ENCODE data around the gene COL19A1.

COL19A1 gene

DNA sequence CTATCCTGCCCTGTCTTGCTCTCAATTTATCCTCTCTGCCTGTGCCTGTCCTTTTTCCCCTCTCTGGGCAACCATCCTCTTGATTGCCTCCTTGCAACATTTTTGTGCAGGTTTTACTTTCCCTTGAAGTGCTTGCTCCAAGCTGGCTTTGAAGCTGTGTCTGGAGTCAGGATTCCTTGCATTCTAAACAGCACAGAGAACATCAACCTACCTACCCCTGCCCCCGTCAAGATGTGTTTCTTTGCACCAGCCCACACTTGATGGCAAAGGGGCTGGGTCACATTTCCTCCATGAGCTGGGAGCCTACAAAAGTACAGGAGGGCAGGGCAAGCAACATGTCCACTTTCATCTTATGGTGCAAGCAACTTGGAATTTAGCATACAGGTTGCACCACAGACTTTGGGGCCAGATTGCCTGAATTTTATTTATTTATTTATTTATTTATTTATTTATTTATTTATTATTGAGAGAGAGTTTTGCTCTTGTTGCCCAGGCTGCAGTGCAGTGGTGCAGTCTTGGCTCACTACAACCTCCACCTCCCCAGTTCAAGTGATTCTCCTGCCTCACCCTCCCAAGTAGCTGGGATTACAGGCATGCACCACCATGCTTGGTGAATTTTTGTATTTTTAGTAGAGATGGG lies 206.3 kb downstream of the COL19A1 start:
- DNase-seq = no peak

- DNase-seq = no peak
These were observed 207.3 kb downstream of the COL19A1 start for GRCh38 chr6:70073637-70074036.

- no peak for DNase-seq
These were observed 212.9 kb downstream of the COL19A1 start for GRCh38 chr6:70079241-70079640.

- DNase-seq = no peak
These were observed 214.2 kb downstream of the COL19A1 start for GRCh38 chr6:70080443-70081070.

DNA sequence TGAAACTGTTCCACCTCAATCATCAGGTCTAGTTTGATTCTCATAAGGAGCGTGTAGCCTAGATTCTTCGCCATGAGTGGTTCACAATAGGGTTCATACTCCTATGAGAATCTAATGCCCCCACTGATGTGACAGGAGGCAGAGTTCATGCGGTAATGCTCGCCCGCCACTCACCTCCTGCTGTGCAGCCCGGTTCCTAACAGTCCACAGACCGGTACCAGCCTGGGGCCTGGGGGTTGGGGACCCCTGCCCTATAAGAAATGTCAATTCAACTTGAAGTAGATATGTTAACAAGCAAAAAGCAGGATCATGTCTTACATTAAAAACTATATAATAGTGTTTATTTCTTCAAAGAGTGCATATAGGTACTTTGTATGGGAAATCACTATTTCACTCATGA lies 216.5 kb downstream of the COL19A1 start:
- DNase-seq = no peak

DNA sequence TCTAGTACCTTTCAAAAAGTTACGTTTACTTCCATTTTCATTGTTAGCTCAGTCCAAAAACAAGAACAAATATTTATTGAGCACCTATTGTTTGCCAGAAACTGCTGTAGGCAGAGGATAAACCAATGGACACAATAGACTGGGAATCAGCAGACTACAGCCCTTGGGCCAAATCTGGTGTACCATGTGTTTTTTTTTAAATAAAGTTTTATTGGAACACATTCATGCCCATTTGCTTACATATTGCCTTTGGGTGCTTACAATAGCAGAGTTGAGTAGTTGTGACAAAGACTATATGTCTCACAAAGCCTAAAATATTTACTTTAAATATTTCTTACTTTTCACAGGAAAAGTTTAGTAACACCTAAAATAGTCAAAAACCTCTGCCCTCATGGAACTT lies 220.4 kb downstream of the COL19A1 start:
- DNase-seq = no peak

GRCh38 chr6:70094156-70094555 lies 227.8 kb downstream of the COL19A1 start:
- DNase-seq = no peak

- DNase-seq = no peak
These were observed 233.4 kb downstream of the COL19A1 start for GRCh38 chr6:70099732-70100131.

- DNase-seq = no peak
These were observed 237.4 kb downstream of the COL19A1 start for GRCh38 chr6:70103798-70104197.

GRCh38 chr6:70107852-70108629 lies 241.7 kb downstream of the COL19A1 start:
- no peak for DNase-seq

- DNase-seq = no peak
These were observed 244.0 kb downstream of the COL19A1 start for GRCh38 chr6:70110126-70111022.

- DNase-seq = no peak
These were observed 245.4 kb downstream of the COL19A1 start for GRCh38 chr6:70111737-70112136.

DNA sequence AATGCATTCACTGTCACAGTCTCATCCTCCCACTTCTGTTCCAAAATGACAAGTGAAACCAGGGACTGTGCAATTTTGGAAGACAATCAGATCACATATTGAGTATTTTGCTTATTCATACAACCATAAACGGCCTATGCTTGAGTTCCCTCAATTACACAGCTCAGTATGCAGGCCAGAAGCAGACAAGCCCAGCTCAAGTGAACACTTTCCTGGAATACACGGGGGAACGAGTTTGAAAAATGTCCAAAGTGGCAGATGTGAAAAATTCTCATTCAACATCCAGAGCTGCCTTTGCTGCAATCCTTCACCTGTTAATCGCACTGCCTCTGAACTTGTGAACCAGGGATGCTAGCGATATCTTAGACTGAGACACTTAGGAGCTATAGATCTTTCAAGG lies 246.4 kb downstream of the COL19A1 start:
- DNase-seq = no peak

DNA sequence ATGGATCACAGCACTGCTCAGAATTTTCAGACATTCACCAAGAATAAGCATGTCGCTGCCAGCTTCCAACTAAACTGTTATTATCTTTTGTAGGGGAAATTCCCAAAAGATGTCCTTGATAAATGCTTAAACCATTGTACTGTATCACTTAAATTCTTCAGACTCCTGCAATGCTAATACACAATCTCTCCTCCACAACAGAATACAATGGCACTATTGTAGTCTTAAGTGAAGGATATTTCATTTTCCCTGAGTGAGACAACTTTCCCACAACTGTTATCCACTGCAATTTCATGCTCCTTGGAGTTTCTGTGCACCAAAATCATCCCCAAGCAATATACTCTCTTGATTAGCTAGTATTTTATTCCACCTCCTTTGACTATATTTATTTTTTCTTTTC lies 246.8 kb downstream of the COL19A1 start:
- no peak for DNase-seq

GRCh38 chr6:70118670-70119069 lies 252.3 kb downstream of the COL19A1 start:
- DNase-seq = no peak

DNA sequence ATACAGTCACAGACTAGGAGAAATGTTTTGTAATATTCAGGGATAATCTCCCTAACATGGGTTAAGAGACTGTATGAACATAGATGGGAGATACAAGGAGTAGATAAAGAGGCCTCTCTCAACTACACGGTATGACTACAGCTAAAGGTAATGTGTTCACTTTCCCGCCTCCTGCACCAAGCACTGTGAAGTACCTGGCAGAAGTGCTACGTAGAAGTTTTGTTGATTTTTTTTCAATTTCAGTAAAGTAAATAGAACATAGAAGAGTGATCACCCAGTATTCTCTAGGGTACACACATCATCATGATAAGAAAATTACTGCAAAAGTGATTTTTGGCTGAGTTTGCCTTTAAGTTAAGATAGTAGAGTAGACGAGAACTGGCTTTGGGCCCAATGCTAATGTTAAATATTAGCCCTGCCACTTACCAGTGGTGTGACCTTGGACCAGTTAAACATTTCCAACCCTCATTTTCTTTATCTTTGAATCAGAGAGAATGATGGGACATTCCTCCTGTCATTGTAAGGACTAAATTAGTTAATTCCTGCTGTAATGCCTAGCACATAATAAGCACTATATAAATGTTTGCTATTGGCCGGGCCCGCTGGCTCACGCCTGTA lies 253.0 kb downstream of the COL19A1 start:
- DNase-seq = no peak

- DNase-seq = no peak
These were observed 258.1 kb downstream of the COL19A1 start for GRCh38 chr6:70124443-70124842.

DNA sequence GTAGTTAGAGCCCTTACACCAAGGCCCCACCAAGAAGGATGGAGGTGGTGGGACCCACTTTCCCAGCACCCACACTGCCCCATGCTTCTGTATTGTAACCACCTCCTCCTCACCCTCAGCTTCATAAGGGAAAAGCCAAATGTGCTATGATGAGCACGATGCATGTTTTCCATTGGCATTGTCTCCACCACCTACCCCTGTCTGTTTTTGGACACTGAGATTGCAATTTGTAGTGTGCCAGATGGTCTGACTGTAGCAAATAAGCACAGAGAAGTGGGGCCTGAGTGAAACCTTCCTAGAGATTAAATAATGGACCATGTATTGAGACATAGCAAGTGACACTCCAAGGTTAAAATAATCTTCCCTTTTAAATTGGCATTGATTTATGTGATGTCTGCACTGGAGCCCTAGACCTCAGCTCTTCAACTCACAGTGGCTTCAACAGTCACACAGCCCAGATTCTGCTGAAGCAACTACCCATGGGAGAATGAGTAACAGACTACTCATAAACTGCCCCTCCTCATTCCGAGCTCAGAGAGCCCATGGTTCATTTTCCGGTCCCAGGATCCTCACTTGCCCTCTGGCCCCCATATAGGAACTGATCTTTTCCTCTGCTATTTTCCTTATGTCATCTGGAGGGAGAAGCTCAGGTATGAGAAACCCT lies 258.7 kb downstream of the COL19A1 start:
- DNase-seq = no peak

GRCh38 chr6:70125602-70126001 lies 259.2 kb downstream of the COL19A1 start:
- no peak for DNase-seq

DNA sequence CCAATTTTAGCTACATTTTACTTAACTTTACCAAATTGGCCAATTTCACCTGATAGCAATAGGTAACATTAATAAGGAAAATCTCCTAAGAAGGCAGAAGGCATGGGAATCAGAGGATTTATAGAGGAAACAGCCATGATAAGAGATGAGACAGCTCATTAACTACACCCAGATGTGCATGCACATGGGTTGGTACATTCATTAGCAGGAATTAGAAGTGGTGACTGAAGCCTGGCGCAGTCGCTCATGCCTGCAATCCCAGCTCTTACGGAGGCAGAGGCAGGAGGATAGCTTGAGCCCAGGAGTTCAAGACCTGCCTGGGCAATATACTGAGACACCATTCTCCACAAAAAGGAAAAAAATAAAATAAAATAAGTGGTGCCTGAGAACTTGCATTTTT lies 263.0 kb downstream of the COL19A1 start:
- DNase-seq = no peak

DNA sequence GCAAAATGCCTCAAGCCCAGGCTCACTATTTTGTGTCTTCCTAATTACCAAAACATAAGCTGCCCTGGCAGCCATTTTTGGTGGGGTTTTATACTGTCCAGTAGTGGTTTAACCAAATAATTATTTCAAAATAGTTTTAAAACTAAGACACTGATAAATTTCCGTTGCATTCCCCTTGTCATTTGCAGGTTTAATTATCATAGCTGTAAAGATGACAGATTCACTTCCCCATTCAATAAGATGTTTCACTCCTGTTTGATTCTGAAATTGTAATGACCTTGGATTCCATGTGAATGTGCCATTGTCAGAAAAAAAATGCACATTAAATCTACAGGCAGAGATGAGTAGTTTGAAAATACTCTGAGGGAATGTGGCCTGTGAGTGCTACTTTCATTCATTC lies 264.5 kb downstream of the COL19A1 start:
- DNase-seq = no peak

- no peak for DNase-seq
These were observed 265.2 kb downstream of the COL19A1 start for GRCh38 chr6:70131528-70131927.
